PC-3 (cell line): ENCODE measurements around the gene PIN1. TPM values are rescaled to one million over a fixed set of nuclear protein-coding genes. Genes with fewer than 3 reads are reported as not detected.
A peak's percentile ranks its signal among the peaks of the same experiment; 100 is the strongest.

Experiments used
- ATAC-seq: fragments of 200-7000 bp; cut with Tn5 transposase; 2 replicates; pipeline ENCODE4 v1.9.1; 2020; ENCODE audit warnings: mild to moderate bottlenecking, moderate library complexity
- BruUV-seq: library from RNA; stranded (reverse); fragments of 400-500 nt; replicated peaks from 2 replicates; lab custom pipeline; 2021; lab: Mats Ljungman, UMichigan
- CTCF ChIA-PET: fragments of 300-600 bp; sonication (Branson Sonifier 250); formaldehyde crosslinking; loops from one replicate; lab custom pipeline; 2022; ENCODE audit warnings: antibody characterized with exemption; lab: Charles Lee
- POLR2A ChIA-PET: fragments of 300-600 bp; sonication (Branson Sonifier 250); formaldehyde crosslinking; loops from one replicate; lab custom pipeline; 2022; ENCODE audit warnings: antibody characterized with exemption; ENCODE audit not compliant: unreplicated experiment; lab: Charles Lee
- DNase-seq: peaks from one replicate; pipeline ENCODE4 v3.0.0-alpha.2; 2015
- H2AFZ ChIP-seq: fragments of 300-600 bp; sonication (generic); 2 replicates; pipeline ENCODE4 v1.6.0; 2016; ENCODE audit warnings: antibody characterized with exemption, low read length
- H3F3A ChIP-seq: fragments of 300-600 bp; sonication (generic); one replicate; pipeline ENCODE4 v1.6.0; 2017; ENCODE audit warnings: antibody characterized with exemption, low read length, control low read depth, mild to moderate bottlenecking; ENCODE audit not compliant: unreplicated experiment
- H3K27ac ChIP-seq: fragments of 300-600 bp; sonication (generic); 2 replicates; pipeline ENCODE4 v1.5.1; 2016; ENCODE audit warnings: mild to moderate bottlenecking, low read length
- H3K27me3 ChIP-seq: fragments of 300-600 bp; sonication (generic); 2 replicates; pipeline ENCODE4 v1.6.1; 2016; ENCODE audit warnings: low read length, mixed read lengths
- H3K36me3 ChIP-seq: fragments of 300-600 bp; sonication (generic); 2 replicates; pipeline ENCODE4 v1.6.1; 2016; ENCODE audit warnings: low read depth, mixed run types, low read length, mixed read lengths
- H3K4me1 ChIP-seq: fragments of 300-600 bp; sonication (generic); 2 replicates; pipeline ENCODE4 v1.5.1; 2016; ENCODE audit warnings: low read length; ENCODE audit not compliant: insufficient read depth
- H3K4me2 ChIP-seq: fragments of 300-600 bp; sonication (generic); 2 replicates; pipeline ENCODE4 v1.6.0; 2016; ENCODE audit warnings: low read length
- H3K4me3 ChIP-seq: fragments of 300-600 bp; sonication (generic); 2 replicates; pipeline ENCODE4 v1.5.1; 2016; ENCODE audit warnings: mild to moderate bottlenecking, low read length, mixed read lengths
- H3K79me2 ChIP-seq: fragments of 300-600 bp; sonication (generic); 2 replicates; pipeline ENCODE4 v1.6.1; 2017; ENCODE audit warnings: low read length, mixed read lengths
- H3K9ac ChIP-seq: fragments of 300-600 bp; sonication (generic); 2 replicates; pipeline ENCODE4 v1.6.0; 2016; ENCODE audit warnings: mild to moderate bottlenecking, low read length
- H3K9me2 ChIP-seq: fragments of 300-600 bp; sonication (generic); replicated peaks from 2 replicates; pipeline ENCODE4 v1.6.1; 2016; ENCODE audit warnings: mixed run types, low read length, mixed read lengths
- H3K9me3 ChIP-seq: fragments of 300-600 bp; sonication (generic); 2 replicates; pipeline ENCODE4 v1.6.1; 2016; ENCODE audit warnings: low read length, mixed read lengths
- H4K20me1 ChIP-seq: fragments of 300-600 bp; sonication (generic); 2 replicates; pipeline ENCODE4 v1.6.1; 2016; ENCODE audit warnings: low read length, mixed read lengths
- CTCF ChIP-seq: fragments of 300-600 bp; sonication (generic); conservative IDR thresholded peaks from 2 replicates; pipeline ENCODE4 v1.5.1; 2017; ENCODE audit warnings: antibody characterized with exemption, low read depth, mild to moderate bottlenecking, low read length
- EZH2 ChIP-seq: fragments of 300-600 bp; sonication (generic); IDR thresholded peaks from one replicate; pipeline ENCODE4 v1.6.1; 2017; ENCODE audit warnings: antibody characterized with exemption, mild to moderate bottlenecking, low read length; ENCODE audit not compliant: unreplicated experiment
- EZH2phosphoT487 ChIP-seq: fragments of 300-600 bp; sonication (generic); IDR thresholded peaks from 2 replicates; pipeline ENCODE4 v1.6.1; 2018; ENCODE audit warnings: mild to moderate bottlenecking, antibody characterized with exemption, low read length, borderline replicate concordance
- intact Hi-C: fragments of 100-400 bp; cut with micrococcal nuclease; formaldehyde crosslinking; loops from 2 replicates; pipeline ENCODE4 v1.9.0; 2023
- total RNA-seq: library from RNA; depleted of rRNA; stranded (reverse); fragments of >200 nt; gene quantifications from 2 replicates; pipeline ENCODE4 v1.2.3, GENCODE V29; 2014

The PIN1 gene
- total RNA-seq, 1 experiment from 2014 or later: 314 TPM

DNA sequence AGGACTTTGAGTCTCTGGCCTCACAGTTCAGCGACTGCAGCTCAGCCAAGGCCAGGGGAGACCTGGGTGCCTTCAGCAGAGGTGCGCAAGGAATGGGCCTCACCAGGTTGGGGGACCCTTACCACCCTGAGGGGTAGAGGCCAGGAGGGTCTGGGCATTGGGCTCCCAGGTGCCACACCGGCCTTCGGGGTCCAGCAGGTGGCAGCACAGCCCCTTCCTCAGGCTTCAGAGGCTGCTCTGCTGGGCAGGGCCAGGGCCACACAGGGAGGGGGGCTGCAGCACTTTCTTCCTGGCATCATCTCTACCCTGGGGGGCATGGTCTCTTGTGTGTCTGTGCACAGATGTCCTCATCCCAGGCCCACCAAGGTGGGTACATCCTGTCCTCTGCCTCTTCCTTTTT lies 12.9 kb downstream of the PIN1 start:
- DNase-seq (peak; percentile 49), ATAC-seq (peak; percentile 42)
- no peak overlapping the region for H3K27ac ChIP-seq
- H3K9ac ChIP-seq: no peak overlapping the region
- no peak for TF ChIP-seq EZH2phosphoT487
- TF ChIP-seq EZH2: no peak
- peak; percentile 85 for TF ChIP-seq CTCF
- H3K4me1 ChIP-seq: peaks cover 5% of the 10 kb centered on the region; the same call in 1 of the 2 replicates
- intact Hi-C loops: loop anchor here (1.0 kb wide), 1 partner anchor 66 kb away; no protein-coding TSS in a partner anchor
- H3F3A ChIP-seq: no peaks in the 10 kb centered on the region
- CTCF ChIA-PET: no interaction called here
- no peaks in the 10 kb centered on the region for H3K79me2 ChIP-seq
- peaks cover 18% of the 10 kb centered on the region for H3K36me3 ChIP-seq
- H3K4me3 ChIP-seq: no peak overlapping the region
- H3K4me2 ChIP-seq: no peak overlapping the region
- no TSS peak for BruUV-seq
- H3K27me3 ChIP-seq: no peaks in the 10 kb centered on the region
- H3K9me3 ChIP-seq: no peaks in the 10 kb centered on the region
- H3K9me2 ChIP-seq: no peaks in the 10 kb centered on the region
- POLR2A ChIA-PET: no interaction called here
- no peak overlapping the region for H2AFZ ChIP-seq
- H4K20me1 ChIP-seq: no peaks in the 10 kb centered on the region

DNA sequence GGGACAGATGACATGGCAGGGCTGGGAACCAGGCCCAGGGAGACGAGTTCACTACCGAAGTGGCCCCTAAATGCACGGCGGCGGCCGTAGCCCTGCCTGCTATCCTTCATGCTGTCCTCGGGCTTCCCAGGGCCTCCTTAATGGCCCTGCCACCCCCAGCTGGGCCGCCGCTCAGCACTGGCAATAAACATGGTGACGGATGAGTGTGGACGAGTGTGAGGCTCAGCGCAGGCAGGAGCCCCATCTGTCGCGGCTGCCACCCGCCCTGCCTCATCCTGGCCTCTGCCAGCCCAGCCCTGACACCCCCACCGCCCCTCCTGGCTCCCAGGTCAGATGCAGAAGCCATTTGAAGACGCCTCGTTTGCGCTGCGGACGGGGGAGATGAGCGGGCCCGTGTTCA lies 13.6 kb downstream of the PIN1 start:
- no peaks in the 10 kb centered on the region for H3K9me3 ChIP-seq
- POLR2A ChIA-PET: no interaction called here
- no TSS peak for BruUV-seq
- no peak overlapping the region for H3K4me3 ChIP-seq
- ATAC-seq (no peak), DNase-seq (no peak)
- H3K9ac ChIP-seq: no peak overlapping the region
- no peak overlapping the region for H3K27ac ChIP-seq
- peaks cover 5% of the 10 kb centered on the region; the same call in 1 of the 2 replicates for H3K4me1 ChIP-seq
- intact Hi-C loops: loop anchor here (1.0 kb wide), 1 partner anchor 66 kb away; no protein-coding TSS in a partner anchor
- CTCF ChIA-PET: no interaction called here
- H3K36me3 ChIP-seq: peaks cover 13% of the 10 kb centered on the region
- no peak overlapping the region for H2AFZ ChIP-seq
- no peaks in the 10 kb centered on the region for H3K79me2 ChIP-seq
- no peak for TF ChIP-seq CTCF
- TF ChIP-seq EZH2phosphoT487: no peak
- H4K20me1 ChIP-seq: no peaks in the 10 kb centered on the region
- H3F3A ChIP-seq: no peaks in the 10 kb centered on the region
- H3K27me3 ChIP-seq: no peaks in the 10 kb centered on the region
- H3K9me2 ChIP-seq: no peaks in the 10 kb centered on the region
- no peak overlapping the region for H3K4me2 ChIP-seq

- Histone ChIP-seq H2AFZ (no peak overlapping the region), H3K4me2 (no peak overlapping the region), H3F3A (no peaks in the 10 kb centered on the region), H4K20me1 (no peaks in the 10 kb centered on the region), H3K27ac (no peak overlapping the region), H3K9me2 (no peaks in the 10 kb centered on the region), H3K9me3 (no peaks in the 10 kb centered on the region), H3K9ac (no peak overlapping the region), H3K4me1 (peaks cover 5% of the 10 kb centered on the region; the same call in 1 of the 2 replicates), H3K36me3 (peaks cover 9% of the 10 kb centered on the region; the same call in 1 of the 2 replicates), H3K79me2 (no peaks in the 10 kb centered on the region), H3K27me3 (no peaks in the 10 kb centered on the region), H3K4me3 (no peak overlapping the region)
- DNase-seq: no peak
- intact Hi-C loops: no loop called here
- ATAC-seq: no peak
- no TSS peak for BruUV-seq
- no peak for TF ChIP-seq EZH2phosphoT487
- TF ChIP-seq EZH2: no peak
- TF ChIP-seq CTCF: no peak
- CTCF ChIA-PET: no interaction called here
- POLR2A ChIA-PET: no interaction called here
Observed at GRCh38 chr19:9849791-9850190, 14.7 kb downstream of the PIN1 start.
